Forelimb muscle (tissue), 1 donor: ENCODE measurements around the gene LIN7B. TPM values are rescaled to one million over a fixed set of nuclear protein-coding genes. Genes with fewer than 3 reads are reported as not detected.
"Not testable (repeated sequence)": the region's sequence is repeated elsewhere in the genome, so short reads cannot be mapped to it uniquely, and the experiment has no call there.

Experiments
- DNase-seq: peaks from one replicate; pipeline ENCODE4 v3.0.0-alpha.2; 2013; ENCODE audit warnings: low read depth
- polyA plus RNA-seq: library from polyadenylated mRNA; unstranded; fragments of 120-200 nt; gene quantifications from one replicate; pipeline ENCODE4 v1.2.1, GENCODE V29; 2013; ENCODE audit not compliant: insufficient read length

The LIN7B gene
- polyA plus RNA-seq, 1 donor, result 16.1 TPM

DNA sequence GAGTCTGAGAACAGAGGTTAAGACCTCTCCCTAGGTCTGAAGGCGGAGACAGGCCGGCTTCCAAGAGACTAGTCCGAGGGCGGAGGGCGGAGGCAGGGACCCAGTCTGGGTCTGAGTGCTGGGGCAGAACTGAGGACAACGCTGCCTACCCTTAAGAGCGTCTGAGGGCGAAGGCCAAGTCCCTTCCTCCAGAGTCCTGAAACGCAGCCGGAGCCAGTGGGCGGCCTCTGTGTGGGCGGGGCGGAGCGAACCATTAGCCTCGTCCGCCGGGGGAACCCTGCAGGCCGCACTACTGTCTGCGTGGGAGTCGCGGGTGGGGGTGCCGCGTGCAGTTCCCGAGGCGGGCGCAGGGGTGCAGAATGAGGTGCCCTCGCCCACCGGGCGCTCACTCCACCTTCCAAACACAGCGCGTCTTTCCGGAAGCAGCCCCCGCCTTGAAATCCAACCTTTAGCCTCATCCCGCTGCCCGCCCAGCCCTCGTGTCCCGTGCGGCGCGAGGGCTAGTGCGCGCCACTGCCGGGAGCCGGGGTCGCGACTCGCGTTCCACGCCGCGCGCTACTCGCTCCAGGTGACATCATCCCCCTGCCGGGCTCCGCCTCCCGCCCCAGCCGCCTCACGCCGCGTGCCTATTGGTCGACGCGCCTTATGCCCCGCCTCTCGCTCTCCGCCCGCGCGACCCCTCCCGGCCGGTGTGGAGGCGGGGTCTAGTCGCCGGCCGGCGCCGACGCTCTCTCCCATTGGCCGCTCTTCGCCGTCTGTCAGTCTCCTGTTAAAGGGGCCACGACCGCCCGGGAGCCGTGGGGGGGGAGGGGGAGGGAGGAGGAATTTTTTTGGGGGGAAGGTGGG lies 4.6 kb downstream of the LIN7B start, which contains the start of gene C19orf73:
Gene C19orf73, minus strand, starts transcription at position 579 of the 846 bp plus-strand sequence. Its CDS starts 121 bp downstream, at position 458.
- peak; percentile 74 for DNase-seq

- DNase-seq, result no peak
Measured at GRCh38 chr19:49119411-49120324, 5.5 kb downstream of the LIN7B start, which contains the start of gene PPFIA3. Gene PPFIA3, plus strand, starts transcription at chr19:49119544. Its CDS starts 8,330 bp downstream, at chr19:49127874.

DNA sequence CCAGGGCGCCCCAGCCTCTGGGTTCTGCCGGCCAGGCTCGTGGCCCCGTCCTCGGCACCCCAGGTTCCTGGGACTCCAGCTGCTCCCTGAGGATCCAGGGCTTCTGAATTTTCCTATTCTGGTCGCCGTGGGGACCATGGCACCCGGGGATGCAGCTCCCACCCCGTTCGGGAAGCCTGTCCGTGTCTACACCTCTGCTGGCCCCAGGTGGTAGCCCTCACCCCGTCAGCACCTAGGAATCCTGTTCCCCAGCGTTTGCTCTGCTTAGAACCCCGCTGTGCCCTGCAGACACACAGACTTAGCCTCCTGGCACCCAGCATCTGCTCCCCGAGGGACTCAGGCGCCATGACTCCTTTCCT lies 6.1 kb downstream of the LIN7B start:
- no peak for DNase-seq

DNA sequence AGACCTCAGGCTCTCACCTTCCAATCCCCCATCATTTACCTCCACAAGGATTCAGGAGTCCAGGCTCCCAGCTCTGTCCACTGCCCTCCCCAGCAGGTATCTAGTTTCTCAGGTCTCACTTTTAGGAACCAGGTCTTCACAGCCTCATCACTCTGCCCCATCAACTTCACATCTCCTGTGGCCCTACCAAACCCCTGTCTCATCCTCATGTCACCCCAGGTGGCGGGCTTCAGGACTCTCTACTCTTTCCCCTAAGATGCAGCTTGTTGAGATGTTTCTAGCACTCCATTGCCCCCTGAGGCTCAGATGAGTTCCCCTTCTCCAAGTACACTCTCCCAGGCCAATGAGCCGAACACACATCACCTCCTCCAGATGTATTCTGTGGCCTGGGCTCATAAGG lies 6.7 kb downstream of the LIN7B start:
- DNase-seq, result no peak

- DNase-seq, result not testable (repeated sequence)
Measured at GRCh38 chr19:49121841-49122240, 7.7 kb downstream of the LIN7B start.

- not testable (repeated sequence) for DNase-seq
Measured at GRCh38 chr19:49123285-49123684, 9.1 kb downstream of the LIN7B start.

DNA sequence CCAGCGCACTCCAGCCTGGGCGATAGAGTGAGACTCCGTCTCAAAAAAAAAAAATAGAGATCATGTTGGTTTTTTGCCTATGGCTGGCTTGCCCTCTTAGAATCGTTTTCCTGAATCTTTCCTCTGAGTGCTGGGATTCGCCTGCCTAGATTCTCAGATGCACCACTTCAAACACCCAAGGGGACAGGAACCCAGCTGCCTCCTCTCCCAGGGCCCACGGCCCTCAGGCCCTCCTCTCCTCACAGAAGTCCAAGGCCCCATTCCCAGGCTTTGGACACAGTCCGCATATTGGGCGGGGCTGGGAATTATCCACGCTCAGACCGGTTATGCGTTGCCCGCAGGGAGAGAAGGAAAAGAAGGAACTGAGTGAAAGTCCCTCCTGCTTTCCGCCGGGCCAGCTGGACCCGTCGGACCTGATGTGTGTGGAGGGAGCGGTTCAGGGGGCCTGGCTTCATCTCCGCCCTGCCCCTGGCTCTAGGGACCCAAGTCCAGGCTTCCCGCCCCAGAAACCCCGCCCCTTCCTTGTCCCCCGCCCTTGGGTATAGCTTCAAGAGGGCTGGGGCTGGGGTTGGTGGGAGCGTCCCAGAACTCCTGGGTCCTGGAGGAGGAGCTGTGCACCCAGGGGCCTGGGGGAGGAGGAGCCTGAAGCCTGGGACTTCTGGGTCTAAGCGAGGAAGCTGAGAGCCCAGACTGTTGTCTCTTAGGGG lies 11.0 kb downstream of the LIN7B start:
- DNase-seq, result no peak

DNA sequence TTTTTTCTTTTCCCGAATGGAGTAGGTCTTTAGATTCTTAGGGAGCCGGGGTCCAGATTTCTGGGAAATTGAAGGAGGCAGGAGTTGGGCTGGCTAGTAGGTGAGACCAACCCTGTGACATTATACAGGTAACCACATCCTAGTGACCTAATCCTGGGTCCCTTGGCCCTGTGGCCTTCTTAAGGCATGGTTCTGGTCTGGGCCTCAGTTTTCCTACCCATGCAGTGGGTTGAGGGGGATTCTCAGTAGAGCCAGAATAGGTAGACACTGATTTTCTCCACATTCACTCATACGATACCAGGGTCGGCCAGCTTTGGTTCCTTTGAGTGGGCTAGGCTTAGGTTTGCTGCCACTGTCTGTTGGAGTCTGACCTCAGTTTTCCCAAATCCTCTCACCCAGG lies 12.4 kb downstream of the LIN7B start:
- DNase-seq, result no peak

DNA sequence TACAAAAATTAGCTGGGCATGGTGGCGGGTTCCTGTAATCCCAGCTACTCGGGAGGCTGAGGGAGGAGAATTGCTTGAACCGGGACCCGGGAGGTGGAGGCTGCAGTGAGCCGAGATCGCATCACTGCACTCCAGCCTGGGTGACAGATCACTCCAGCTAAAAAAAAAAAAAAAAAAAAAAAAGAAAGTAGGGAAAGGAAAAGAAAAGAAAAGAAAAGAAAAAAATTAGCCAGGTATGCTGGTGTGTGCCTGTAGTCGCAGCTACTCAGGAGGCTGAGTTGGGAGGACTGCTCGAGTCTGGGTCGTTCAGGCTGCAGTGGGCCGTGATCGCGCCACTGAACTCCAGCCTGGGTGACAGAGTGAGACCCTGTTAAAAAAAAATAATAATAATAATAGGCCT lies 13.1 kb downstream of the LIN7B start:
- not testable (repeated sequence) for DNase-seq

DNA sequence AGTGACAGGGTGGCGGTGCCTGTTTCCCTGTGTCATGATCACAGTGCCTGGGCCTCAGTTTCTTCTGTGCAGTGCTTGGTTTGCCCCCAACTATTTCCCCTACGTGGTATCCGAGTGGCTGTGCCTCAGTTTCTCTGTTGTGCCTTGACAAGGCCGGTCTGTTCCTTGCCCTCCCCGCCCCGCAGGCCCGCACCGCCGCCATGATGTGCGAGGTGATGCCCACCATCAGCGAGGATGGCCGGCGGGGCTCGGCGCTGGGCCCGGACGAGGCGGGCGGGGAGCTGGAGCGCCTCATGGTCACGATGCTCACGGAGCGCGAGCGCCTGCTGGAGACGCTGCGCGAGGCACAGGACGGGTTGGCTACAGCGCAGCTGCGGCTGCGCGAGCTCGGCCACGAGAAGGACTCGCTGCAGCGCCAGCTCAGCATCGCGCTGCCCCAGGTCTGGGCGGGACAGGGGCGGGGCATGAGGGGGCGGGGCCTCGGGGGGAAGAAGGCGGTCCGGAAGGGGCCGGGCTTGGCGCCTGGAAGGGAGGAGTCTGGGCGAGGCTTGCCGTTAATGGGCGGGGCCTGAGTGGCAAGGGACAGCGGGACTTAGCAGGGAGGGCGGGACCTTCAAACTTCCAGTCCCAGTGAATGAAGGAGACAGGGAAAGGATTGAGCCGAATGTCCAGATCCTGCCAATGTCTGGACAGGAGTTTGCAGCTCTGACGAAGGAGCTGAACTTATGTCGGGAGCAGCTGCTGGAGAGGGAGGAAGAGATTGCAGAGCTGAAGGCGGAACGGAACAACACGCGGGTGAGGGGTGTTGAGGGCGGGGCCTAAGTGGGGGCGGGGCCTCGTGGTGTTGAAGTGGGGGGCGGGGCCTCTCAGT lies 13.7 kb downstream of the LIN7B start:
- DNase-seq, result peak; percentile 87

DNA sequence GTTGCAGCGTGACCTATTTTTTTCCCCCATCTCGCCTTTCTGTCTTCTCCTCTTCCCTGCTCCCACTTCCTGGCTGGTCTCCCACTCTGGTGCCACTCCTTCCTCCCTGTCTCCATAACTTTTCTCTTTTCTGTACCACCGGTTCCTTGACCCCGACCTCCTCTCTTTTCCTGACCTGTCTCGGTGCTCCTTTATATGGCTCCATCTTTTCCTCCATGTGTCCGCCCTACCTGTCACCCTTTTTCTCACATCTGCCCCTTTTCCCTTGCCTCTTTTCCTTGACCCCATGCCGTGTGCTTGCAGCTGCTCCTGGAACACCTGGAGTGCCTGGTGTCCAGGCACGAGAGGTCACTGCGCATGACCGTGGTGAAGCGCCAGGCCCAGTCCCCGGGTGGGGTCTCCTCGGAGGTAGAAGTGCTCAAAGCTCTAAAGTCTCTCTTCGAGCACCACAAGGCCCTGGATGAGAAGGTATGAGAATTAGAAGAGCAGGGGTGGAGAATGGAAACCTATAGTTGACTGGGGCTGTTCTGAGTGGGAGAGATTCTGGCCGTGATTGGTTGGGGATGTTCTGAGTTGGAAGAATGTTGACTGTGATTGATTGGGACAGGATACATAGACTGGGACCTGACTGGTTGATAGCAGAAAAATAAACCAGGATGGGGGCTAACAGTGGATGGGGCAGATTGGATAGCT lies 14.5 kb downstream of the LIN7B start:
- no peak for DNase-seq

DNA sequence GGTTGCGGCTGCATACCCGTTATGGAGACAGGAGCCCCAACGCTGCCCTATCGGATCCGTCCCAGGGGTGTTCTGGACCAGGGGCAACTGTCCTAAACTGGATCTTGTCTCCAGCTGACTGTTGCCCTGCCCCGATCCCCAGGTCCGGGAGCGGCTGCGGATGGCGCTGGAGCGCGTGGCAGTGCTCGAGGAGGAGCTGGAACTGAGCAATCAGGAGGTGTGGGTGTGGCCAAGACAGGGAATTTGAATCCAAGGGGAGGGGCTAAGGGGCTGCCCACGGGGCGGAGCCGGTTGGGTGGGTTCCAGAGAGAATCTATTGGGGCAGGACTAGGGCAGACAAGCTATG lies 15.0 kb downstream of the LIN7B start:
- no peak for DNase-seq

DNA sequence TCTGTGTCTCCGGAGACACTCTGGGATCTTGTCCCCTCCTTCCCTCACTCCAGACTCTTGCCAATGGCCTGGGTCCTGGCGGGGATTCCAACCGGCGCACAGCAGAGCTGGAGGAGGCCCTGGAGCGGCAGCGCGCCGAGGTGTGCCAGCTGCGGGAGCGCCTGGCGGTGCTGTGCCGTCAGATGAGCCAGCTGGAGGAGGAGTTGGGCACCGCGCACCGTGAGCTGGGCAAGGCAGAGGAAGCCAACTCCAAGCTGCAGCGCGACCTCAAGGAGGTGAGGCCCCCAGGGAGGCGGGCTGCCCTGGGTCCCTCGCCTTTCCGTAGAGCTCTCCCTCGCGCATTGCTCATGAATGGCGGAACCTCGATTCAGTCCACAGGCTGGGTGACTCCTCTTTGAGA lies 16.2 kb downstream of the LIN7B start:
- no peak for DNase-seq

DNA sequence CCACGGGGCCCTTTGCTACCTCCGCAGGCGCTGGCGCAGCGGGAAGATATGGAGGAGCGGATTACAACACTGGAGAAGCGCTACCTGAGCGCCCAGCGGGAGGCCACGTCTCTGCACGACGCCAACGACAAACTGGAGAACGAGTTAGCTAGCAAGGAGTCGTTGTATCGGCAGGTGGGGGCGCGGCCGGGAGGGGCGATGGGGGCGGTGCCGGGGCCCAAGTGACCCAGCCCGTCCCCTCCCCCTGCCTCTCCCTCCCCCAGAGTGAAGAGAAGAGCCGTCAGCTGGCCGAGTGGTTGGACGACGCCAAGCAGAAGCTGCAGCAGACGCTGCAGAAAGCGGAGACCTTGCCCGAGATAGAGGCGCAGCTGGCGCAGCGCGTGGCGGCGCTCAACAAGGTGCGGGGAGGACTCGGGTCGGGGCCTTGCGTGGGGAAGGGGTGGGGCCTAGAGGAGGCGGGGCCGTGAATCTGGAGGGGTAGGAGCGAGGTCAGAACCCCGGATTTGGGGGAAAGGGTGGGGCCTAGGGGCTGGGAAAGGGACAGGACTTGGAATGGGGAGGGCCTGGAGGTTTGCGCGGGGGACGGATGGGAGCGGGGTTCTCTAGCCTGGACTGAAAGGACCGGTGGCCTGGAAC lies 18.9 kb downstream of the LIN7B start:
- no peak for DNase-seq

DNA sequence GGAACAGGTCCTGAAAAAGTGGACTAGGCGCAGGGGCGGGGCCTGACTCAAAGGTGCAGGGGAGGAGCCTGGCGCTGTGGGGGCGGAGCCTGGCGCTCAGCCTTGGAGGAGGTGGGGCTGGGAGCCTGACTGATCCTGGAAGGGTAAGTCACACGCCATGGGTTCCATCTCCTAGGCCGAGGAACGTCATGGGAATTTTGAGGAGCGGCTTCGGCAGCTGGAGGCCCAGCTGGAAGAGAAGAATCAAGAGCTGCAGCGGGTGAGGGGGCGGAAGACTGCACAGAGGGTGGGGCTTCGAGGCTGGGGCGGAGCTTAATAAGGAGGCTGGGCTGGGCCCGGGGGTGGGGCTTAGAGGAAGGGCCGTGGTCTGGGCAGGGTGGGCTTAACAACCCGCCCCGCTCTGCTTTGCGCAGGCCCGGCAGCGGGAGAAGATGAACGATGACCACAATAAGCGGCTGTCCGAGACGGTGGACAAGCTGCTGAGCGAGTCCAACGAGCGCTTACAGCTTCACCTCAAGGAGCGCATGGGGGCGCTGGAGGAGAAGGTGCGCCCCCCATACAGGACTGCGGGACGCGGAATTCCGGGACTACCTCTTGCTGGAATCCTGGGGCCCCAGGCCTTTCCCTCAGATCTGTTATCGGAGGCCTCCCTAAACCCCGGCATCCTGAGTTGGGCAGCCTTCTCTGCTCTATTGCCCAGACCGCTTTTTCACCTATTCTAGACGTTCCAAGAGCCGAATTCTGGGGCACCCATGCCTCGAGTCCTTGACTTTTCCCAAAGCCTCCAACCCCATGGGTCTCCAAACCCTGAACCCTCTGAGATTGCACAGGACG lies 19.7 kb downstream of the LIN7B start:
- DNase-seq, result no peak

- no peak for DNase-seq
Measured at GRCh38 chr19:49135686-49136085, 21.5 kb downstream of the LIN7B start.

DNA sequence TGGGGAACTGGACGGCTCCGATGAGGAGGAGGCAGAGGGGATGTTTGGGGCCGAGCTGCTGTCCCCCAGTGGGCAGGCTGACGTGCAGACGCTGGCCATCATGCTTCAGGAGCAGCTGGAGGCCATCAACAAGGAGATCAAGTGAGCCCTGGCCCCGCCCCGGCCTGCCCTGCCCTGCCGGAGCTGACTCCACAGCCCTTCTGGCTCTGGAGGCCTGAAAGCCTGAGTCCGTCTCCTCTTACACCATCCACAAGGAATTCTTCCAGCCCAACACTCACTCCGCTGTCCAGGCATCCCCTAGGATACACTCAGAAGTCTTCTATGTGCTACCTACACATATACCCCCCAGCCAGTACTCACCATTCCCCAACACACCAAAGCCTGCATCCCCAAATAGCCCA lies 22.6 kb downstream of the LIN7B start:
- no peak for DNase-seq

DNA sequence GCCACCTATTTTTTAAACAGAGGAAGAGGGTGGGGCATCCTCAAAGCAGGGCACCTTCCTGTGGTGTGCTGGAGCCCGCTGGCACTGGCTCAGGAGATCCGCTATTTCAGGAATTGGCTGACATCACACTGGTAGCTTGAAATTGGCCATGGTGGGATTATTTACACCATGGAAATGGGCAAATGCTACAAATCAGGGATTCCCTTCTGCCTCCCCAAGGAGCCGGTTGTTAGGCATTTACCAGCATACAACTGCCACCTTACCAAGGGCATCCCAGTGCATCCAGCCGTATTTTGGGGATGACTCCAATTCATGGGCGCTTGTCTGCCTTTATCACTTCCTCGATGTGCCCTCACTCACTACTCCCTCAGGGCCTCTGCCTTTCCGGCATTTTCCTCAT lies 26.8 kb downstream of the LIN7B start:
- no peak for DNase-seq

- DNase-seq, result no peak
Measured at GRCh38 chr19:49141352-49141751, 27.2 kb downstream of the LIN7B start.
